GM12878 (cell line): ENCODE measurements around the gene ATP2B1.

Experiments used
- EZH2 ChIP-seq: IDR thresholded peaks from 2 replicates; pipeline ENCODE4 v1.6.1; 2012; ENCODE audit warnings: low read depth, mild to moderate bottlenecking, control low read depth, inconsistent platforms, low read length, borderline replicate concordance; ENCODE audit not compliant: control insufficient read depth
- ZSCAN29 ChIP-seq: fragments of 450-650 bp; IDR thresholded peaks from 2 replicates; pipeline ENCODE4 v1.6.1; 2017; ENCODE audit warnings: mild to moderate bottlenecking, moderate library complexity

DNA sequence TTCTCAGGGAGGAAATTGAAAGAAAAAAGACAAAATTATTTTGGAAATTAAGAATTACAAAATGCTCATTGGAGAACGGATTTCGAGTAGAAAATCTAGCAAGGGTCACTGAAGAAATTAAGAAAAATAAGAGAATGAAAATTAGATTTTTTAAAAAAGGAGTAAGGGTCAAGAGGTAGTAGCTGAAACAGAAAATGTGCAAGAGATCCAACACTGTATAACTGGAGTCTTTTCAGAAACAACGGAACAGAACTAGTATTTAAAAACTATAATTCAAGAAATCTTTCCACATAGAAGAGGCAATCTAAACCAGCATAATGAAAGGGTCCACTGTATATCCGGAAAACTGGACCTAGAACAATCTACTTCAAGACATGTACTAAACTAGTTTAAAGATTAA, 28.2 kb downstream of the ATP2B1 start:
- TF ChIP-seq ZSCAN29 (no peak), EZH2 (no peak)
